Body of pancreas (tissue), 4 donors: Measurements from ENCODE around the gene BMP3.

Experiments
- CTCF ChIP-seq, 7 experiments: fragments of 450-650 bp in 4 of 7; fragments of 200-600 bp in 3 of 7; sonication (generic) in 3 of 7; IDR thresholded peaks; one replicate each; pipeline ENCODE4 v1.5.1; 2016 to 2019; ENCODE audit warnings: antibody characterized with exemption in 7 of 7
- POLR2A ChIP-seq, 3 donors: fragments of 450-650 bp; IDR thresholded peaks; one replicate each; pipeline ENCODE4 v1.6.1; 2016; ENCODE audit warnings: antibody characterized with exemption in 3 of 3, mild to moderate bottlenecking in 2 of 3

- no peak for TF ChIP-seq CTCF (IDR thresholded peaks at IDR 0.05)
- TF ChIP-seq POLR2A (IDR thresholded peaks at IDR 0.05) = no peak
These were observed 12.3 kb downstream of the BMP3 start for GRCh38 chr4:81042578-81043365.
